ENCODE results near the gene GABBR2. TPM values are rescaled to one million over a fixed set of nuclear protein-coding genes. Genes with fewer than 3 reads are reported as not detected.

The GABBR2 gene
- total and polyA plus RNA-seq, 2 of the 8 experiments (the other 6 are each of a cell fraction or from before 2014, with no cell fraction given): 0.50 to 1.2 TPM

DNA sequence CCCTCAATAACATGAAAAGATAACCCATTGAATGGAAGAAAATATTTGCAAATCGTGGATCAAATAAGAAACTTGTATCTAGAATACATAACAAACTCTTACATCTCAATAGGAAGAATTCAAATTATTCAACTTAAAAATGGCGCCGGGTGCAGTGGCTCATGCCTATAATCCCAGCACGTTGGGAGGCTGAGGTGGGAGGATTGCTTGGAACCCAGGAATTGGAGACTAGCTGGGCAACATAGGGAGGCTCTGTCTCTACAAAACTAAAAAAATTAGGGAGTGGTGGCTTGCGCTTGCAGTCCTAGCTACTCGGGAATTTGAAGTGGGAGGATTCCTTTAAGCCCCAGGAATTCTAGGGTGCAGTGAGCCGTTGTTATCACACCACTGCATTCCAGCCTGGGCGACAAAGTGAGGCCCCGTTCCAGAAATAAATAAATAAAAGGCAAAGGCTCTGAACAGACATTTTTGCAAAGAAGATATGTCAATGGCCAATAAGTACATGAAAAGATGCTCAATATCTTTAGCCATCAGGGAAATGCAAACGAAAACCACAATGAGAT lies 431.7 kb downstream of the GABBR2 start (continued):
- TF ChIP-seq CTBP2 (IDR thresholded peaks at IDR 0.05; ENCODE audit: borderline replicate concordance, insufficient read depth, insufficient read length, low read length): no peak

All from H1 (cell line).